A549 treated with AZD9567 at 1 μM for 4 hours (cell line): Measurements from ENCODE around the gene DEPP1. TPM values are rescaled to one million over a fixed set of nuclear protein-coding genes. Genes with fewer than 3 reads are reported as not detected.

Experiments used
- total RNA-seq: library from RNA; stranded (reverse); fragments of 200-300 nt; extraction: Qiagen RNA extraction; gene quantifications from 5 replicates; pipeline ENCODE4 v1.2.3, GENCODE V29; 2022; ENCODE audit not compliant: insufficient read depth

The DEPP1 gene
- 0.78 to 1.6 TPM (median 1.4 TPM) in 5 replicates for total RNA-seq

GRCh38 chr10:44978570-44979280 lies at the start of gene DEPP1:
Gene DEPP1, minus strand, starts transcription at chr10:44978809. Its CDS starts 779 bp downstream, at chr10:44978030.

DNA sequence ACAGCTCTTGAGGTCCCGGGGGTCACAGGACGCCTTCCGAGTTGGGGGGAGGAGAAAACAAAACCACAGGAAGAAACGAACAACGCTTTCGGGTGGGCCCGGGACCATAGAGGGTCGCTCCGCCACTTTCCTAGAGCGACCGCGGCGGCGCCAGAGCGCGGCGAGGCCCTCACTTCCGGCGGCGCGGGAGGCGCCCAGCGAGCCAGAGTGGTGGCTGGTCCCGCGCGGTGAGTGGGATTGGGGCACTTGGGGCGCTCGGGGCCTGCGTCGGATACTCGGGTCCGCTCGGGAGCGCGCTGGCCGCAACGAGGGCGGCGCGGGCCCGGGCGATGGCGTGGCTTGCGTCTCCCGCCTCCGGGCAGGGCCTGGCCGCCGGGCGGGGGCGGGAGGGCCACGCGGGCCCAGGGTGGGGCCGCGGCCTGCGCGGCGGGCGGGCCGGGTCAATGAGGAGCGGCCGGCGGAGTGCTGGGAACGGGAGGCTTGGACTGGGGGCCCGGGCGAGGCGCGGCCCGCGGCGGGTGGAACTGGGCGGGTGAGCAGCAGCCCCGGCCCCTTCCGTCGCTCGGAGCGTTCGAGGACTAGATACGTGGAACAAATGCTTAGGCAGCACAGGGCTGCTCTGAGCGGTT lies 22.3 kb upstream of the DEPP1 start, which contains the start of gene ZNF22:
TSS of gene ZNF22 (plus strand) at position 172 of the 629 bp plus-strand sequence. CDS start 2,446 bp downstream, outside the sequence.

GRCh38 chr10:44959247-44960087 lies 19.1 kb downstream of the DEPP1 start, which contains the start of gene RASSF4:
Gene RASSF4, plus strand, starts transcription at chr10:44959802. Its CDS starts 10,401 bp downstream, at chr10:44970203.

Other genes starting within 250 kb of the DEPP1 start
- not detected in 5 replicates for gene TMEM72, start 67.5 kb downstream of the DEPP1 start, total RNA-seq
- 2.5 to 3.8 TPM (median 2.9 TPM) in 5 replicates for gene RASSF4, start 19.0 kb downstream of the DEPP1 start, total RNA-seq
- gene ZNF22, start 22.1 kb upstream of the DEPP1 start, total RNA-seq = 5.4 to 6.7 TPM (median 6.5 TPM) in 5 replicates